GM18873 (cell line): Measurements from ENCODE around the gene NAALADL2.

Experiments
- ATAC-seq: cut with Tn5 transposase; IDR thresholded peaks from one replicate; pipeline ENCODE4 v1.9.1; 2021; ENCODE audit warnings: mild to moderate bottlenecking, moderate library complexity, moderate number of reproducible peaks; ENCODE audit not compliant: unreplicated experiment, low FRiP score

NAALADL2 gene

GRCh38 chr3:175187586-175187985 lies 328.5 kb downstream of the NAALADL2 start:
- no peak for ATAC-seq

GRCh38 chr3:175192536-175192935 lies 333.4 kb downstream of the NAALADL2 start:
- no peak for ATAC-seq

GRCh38 chr3:175193815-175194518 lies 334.8 kb downstream of the NAALADL2 start:
- ATAC-seq: no peak

GRCh38 chr3:175198991-175199783 lies 340.1 kb downstream of the NAALADL2 start:
- no peak for ATAC-seq

DNA sequence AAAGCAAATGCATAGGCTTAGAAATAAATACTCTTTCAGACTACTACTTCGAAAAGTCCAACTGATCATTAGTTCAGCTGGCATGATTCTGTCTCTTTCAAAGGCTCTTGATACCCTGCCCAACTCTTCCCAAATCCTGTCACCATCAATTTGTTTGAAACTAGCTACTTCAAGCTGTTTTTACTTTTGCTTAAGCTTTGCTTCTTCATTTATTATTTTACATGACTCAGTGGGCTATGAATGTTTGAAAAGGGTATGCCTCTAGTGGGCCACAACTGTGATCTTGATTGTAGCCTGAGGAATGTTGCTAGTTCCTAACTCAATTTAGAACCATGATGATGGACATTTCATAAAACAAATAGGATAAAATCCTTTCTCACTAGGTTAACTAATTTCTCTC lies 340.8 kb downstream of the NAALADL2 start:
- no peak for ATAC-seq

GRCh38 chr3:175200391-175201095 lies 341.4 kb downstream of the NAALADL2 start:
- no peak for ATAC-seq

DNA sequence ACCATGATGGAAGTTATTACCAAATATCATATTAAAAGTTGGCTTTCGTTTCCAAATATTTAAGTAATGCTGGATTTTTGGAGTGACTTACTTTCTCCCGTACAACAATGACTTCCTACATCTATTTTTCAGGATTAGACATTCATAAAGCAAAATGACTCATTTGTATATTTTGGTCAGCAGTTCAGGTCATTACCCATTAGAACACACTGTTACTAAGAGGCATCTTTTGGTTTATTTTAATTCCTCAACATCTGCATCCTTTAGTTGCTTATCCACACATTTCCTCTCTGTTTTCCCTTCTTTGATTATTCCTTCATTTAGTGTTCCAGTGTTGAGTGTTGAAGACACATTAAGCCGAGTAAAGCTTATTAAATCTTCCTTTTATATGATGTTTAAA lies 348.2 kb downstream of the NAALADL2 start:
- ATAC-seq: no peak

DNA sequence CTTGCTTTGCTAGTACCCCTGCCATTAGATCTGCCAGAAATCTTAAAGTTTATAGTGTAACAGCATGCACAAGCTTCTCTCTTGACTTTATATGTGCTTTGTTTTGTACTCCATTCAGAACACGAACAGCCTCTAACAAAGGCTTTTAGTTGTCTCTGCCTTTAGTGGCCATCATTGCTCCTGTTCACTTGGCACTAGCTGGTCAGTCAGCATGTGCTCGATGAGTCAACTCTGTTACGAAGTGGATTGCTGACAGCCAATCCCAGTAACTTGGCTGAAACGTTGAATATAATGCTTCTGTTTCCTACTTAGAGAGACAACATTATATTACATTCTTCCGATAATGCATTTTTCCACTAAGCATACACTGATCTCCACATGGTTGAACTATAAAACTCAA lies 349.2 kb downstream of the NAALADL2 start:
- no peak for ATAC-seq

GRCh38 chr3:175211466-175211865 lies 352.3 kb downstream of the NAALADL2 start:
- no peak for ATAC-seq

DNA sequence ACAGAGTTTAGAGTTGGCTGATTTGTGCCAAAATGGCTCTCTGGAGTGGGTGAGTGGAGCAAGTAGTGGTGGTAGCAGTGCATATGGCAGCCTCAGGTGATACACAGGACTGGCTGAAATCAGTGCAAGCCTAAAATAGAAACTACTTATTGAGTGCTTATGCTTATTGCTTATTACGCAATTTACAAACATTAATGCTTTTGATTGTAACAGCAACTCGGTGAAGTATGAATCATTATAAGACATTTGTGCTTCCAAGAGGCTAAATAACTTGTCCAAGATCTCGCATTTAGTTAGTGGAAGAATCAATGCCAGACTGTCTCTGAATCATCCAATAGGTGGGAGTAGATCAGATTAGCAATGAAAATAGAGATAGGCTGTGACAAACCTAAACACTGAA lies 353.8 kb downstream of the NAALADL2 start:
- ATAC-seq: no peak

GRCh38 chr3:175214216-175214615 lies 355.1 kb downstream of the NAALADL2 start:
- ATAC-seq: no peak

DNA sequence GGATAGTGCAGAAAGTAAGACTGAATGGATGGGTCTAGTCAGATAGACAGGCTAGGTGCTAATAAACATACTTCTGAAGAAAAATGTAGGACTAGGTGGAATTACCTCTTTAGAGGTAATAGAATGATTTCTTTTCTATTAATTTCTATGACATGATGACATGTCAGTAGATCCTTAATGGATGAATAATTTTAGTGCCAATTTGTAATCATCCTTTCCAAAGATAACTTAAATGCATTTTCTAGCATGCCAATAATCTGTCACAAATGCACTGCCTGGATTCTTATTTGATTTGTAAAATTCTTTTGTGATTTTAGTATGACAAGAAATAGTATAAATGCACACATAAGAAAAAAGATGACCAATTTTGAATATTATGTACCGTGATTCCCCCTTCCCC lies 356.7 kb downstream of the NAALADL2 start:
- ATAC-seq: no peak

DNA sequence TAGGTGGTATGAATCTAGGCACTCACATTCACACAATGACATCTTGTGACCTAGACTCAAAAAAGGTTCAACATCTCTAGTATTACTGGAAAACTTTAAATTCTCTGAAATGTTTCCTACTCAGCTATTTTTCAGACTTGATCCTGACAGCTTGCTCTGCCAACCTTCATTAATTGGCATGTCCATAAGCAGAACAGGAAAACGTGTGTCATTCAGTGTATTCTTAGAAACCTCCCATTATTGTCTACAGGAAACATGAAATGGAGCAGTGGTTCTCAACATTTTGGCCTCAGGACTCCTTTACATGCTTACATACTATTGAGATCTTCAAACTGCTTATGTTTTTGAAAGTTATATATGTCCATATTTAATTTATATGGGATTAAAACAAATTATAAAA lies 363.2 kb downstream of the NAALADL2 start:
- ATAC-seq: no peak

DNA sequence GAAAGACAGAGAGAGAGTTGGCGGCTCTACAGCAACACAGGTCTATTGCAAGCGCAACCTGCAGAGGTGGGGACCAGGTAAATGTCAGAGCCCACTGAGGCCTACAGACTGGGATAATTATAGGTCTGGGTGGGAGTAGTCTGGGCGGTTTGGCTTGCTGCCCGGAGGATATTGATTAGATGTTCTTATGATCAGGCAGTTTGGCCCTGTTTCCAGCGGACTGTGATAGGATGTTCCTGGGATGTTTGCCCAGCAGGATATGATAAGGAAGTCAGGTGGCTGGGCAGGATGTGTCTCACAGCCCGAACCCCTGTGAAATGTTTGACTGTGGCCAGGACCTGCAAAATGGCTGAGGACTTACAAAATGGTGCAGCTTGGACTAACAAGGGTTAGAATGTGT lies 364.9 kb downstream of the NAALADL2 start:
- no peak for ATAC-seq

DNA sequence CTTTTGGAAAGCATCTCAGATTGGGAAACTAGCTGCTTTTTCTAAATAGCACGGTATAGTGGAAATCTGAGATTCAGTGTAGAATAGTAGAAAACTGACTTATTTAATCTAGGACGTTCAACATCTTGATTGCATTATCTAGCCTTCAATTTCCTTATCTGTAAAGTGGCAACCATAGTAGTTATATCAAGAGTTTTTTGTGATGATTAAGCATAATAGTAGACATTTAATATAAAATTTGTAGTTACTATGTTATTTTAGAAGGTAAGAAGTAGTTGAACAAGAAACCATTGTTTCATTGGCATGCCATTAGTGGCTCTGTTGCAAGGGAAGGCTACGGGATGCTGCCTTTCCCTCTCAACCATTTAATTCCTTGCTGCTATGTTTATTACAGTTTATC lies 367.3 kb downstream of the NAALADL2 start:
- ATAC-seq: no peak

DNA sequence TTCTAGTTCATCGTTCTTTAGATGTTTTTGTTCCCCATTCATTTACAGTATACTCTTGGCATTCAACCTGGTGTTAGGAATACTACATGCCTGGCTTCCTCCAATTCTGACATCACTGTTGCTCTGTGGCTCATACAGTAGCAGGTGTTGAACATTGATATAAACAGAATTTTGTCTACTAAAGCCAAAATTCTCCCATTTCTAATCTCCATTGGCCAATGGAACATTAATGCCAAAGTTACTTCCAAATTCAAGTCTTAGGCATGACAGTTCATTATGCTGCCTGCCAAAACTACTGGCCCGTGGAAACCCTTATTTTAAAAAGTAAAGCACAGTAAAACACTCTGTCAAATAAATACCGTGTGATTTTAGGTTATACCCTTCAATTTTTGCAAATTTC lies 368.0 kb downstream of the NAALADL2 start:
- no peak for ATAC-seq

GRCh38 chr3:175233957-175234940 lies 375.1 kb downstream of the NAALADL2 start:
- no peak for ATAC-seq

GRCh38 chr3:175238801-175239200 lies 379.7 kb downstream of the NAALADL2 start:
- ATAC-seq: no peak

DNA sequence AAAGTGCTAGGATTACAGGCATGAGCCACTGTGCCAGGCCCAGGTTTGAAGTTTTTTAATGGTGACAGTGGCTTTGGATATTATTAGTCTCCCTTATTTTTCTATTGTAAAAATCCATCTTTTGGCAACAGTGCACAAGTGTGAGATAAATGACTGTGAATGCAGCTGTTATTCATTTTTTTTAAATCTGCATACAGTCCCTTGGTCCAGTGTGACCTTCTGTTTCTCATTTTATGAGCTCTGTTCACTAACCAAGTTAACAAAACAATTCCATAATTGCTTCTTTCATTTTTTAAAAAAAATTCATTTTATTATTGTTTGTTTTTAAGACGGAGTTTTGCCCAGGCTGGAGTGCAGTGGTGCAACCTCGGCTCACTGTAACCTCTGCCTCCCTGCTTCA lies 381.8 kb downstream of the NAALADL2 start:
- ATAC-seq: no peak

GRCh38 chr3:175242243-175242642 lies 383.1 kb downstream of the NAALADL2 start:
- ATAC-seq: no peak
